Liver (tissue), 4 donors: ENCODE results near the gene OR10A4. TPM values are rescaled to one million over a fixed set of nuclear protein-coding genes. Genes with fewer than 3 reads are reported as not detected.

Experiments used
- polyA plus RNA-seq, 2 donors: library from polyadenylated mRNA; stranded (reverse) in 1 of 2; unstranded in 1 of 2; fragments of 200-250 nt in 1 of 2; fragments of >200 nt in 1 of 2; fragmentation: Nextera tagmentation in 1 of 2; extraction: Ambion mirVana in 1 of 2; gene quantifications; one replicate each; pipeline versions ENCODE4 v1.2.1 to v1.2.3, GENCODE V29; 2013 to 2015
- total RNA-seq, 2 donors: library from RNA; depleted of rRNA; stranded (reverse); fragments of >200 nt; gene quantifications; one replicate each; pipeline ENCODE4 v1.2.3, GENCODE V29; 2014
- donor health status: healthy.
- donor health status: healthy.
- donor health status: healthy.

OR10A4 gene
- total and polyA plus RNA-seq, 4 donors = not detected

Other genes starting within 250 kb of the OR10A4 start
- 1 to 10 TPM; 8.6 to 8.9 TPM for gene DCHS1, start 220.8 kb upstream of the OR10A4 start, total RNA-seq
- gene DCHS1, start 220.8 kb upstream of the OR10A4 start, polyA plus RNA-seq = 1 to 10 TPM in 1 of 2 donors, under 1 TPM in 1; 0.68 to 3.0 TPM
- 10 to 100 TPM; 14.0 to 18.0 TPM for gene MRPL17, start 193.3 kb upstream of the OR10A4 start, total RNA-seq
- gene MRPL17, start 193.3 kb upstream of the OR10A4 start, polyA plus RNA-seq = 10 to 100 TPM; 20.0 to 21.8 TPM
- gene OR2AG2, start 104.6 kb upstream of the OR10A4 start, total RNA-seq = under 1 TPM in 1 of 2 donors, not detected in 1; under 0.01 TPM
- not detected for gene OR2AG2, start 104.6 kb upstream of the OR10A4 start, polyA plus RNA-seq
- not detected for gene OR2AG1, start 93.6 kb upstream of the OR10A4 start, total RNA-seq
- gene OR2AG1, start 93.6 kb upstream of the OR10A4 start, polyA plus RNA-seq = not detected
- gene OR6A2, start 76.9 kb upstream of the OR10A4 start, total RNA-seq = under 1 TPM in 1 of 2 donors, not detected in 1; 0.08 TPM
- gene OR6A2, start 76.9 kb upstream of the OR10A4 start, polyA plus RNA-seq = not detected
- gene OR10A5, start 30.9 kb upstream of the OR10A4 start, total RNA-seq = not detected
- not detected for gene OR10A5, start 30.9 kb upstream of the OR10A4 start, polyA plus RNA-seq
- not detected for gene OR10A2, start 13.6 kb upstream of the OR10A4 start, total RNA-seq
- not detected for gene OR10A2, start 13.6 kb upstream of the OR10A4 start, polyA plus RNA-seq
- not detected for gene OR2D2, start 15.9 kb downstream of the OR10A4 start, total RNA-seq
- gene OR2D2, start 15.9 kb downstream of the OR10A4 start, polyA plus RNA-seq = not detected
- gene OR2D3, start 44.4 kb downstream of the OR10A4 start, total RNA-seq = not detected
- gene OR2D3, start 44.4 kb downstream of the OR10A4 start, polyA plus RNA-seq = not detected
- under 1 TPM; 0.25 to 0.42 TPM for gene ZNF215, start 49.8 kb downstream of the OR10A4 start, total RNA-seq
- under 1 TPM; 0.07 to 0.15 TPM for gene ZNF215, start 49.8 kb downstream of the OR10A4 start, polyA plus RNA-seq
- 1 to 10 TPM; 1.3 to 2.3 TPM for gene ZNF214, start 143.7 kb downstream of the OR10A4 start, total RNA-seq
- gene ZNF214, start 143.7 kb downstream of the OR10A4 start, polyA plus RNA-seq = 1 to 10 TPM in 1 of 2 donors, under 1 TPM in 1; 0.57 to 1.1 TPM
- gene NLRP14, start 143.9 kb downstream of the OR10A4 start, total RNA-seq = under 1 TPM; 0.47 to 0.50 TPM
- gene NLRP14, start 143.9 kb downstream of the OR10A4 start, polyA plus RNA-seq = under 1 TPM; 0.02 to 0.22 TPM
- under 1 TPM; 0.05 to 0.08 TPM for gene RBMXL2, start 212.4 kb downstream of the OR10A4 start, total RNA-seq
- not detected for gene RBMXL2, start 212.4 kb downstream of the OR10A4 start, polyA plus RNA-seq